GM19438 (cell line): ENCODE results near the gene SMAD3.

Source experiments
- ATAC-seq: cut with Tn5 transposase; IDR thresholded peaks from one replicate; pipeline ENCODE4 v1.9.1; 2021; ENCODE audit warnings: low read depth; ENCODE audit not compliant: unreplicated experiment

SMAD3 gene

DNA sequence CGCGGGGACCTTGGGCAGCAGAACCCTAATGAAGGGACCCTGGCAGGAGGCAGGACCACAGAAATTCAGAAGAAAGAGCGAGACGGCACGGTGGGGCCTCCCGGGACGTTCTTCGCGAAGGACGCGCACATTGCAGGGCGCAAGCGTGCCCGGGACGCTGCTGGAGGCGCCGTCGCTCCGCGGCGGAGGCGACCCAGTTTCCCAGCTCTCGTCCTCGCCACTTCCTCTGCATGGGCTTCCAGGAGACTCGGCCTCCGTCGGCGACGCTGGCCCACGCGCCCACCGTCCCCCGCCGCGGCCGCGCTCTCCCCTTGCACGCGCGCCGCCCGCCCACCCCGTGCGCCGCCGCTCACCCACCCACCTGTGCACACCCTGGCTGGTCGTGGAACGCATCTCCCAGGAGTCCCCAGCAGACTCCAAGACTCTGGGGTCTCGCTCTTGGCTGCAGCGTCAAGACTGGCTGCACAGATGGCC, 31.8 kb upstream of the SMAD3 start:
- no peak for ATAC-seq

DNA sequence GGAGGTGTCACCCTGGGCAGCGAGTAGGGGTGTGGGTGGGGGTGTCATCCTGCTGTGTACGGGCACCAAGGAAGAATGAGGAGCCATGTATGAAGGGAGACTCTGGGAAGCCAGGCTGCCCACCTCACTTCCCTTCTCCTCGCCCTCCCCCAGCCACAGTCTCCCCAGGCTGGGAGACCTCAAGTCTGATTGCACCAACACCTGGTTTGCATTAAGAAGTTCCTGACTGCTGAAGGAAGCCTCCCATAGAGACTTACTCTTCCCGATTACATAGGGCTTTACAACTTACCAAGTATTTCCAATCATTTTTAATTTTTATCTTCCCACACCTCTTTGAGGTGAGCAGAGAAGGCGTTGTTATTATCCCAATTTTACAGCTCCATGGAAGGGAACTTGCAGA, 29.5 kb upstream of the SMAD3 start:
- ATAC-seq = no peak

DNA sequence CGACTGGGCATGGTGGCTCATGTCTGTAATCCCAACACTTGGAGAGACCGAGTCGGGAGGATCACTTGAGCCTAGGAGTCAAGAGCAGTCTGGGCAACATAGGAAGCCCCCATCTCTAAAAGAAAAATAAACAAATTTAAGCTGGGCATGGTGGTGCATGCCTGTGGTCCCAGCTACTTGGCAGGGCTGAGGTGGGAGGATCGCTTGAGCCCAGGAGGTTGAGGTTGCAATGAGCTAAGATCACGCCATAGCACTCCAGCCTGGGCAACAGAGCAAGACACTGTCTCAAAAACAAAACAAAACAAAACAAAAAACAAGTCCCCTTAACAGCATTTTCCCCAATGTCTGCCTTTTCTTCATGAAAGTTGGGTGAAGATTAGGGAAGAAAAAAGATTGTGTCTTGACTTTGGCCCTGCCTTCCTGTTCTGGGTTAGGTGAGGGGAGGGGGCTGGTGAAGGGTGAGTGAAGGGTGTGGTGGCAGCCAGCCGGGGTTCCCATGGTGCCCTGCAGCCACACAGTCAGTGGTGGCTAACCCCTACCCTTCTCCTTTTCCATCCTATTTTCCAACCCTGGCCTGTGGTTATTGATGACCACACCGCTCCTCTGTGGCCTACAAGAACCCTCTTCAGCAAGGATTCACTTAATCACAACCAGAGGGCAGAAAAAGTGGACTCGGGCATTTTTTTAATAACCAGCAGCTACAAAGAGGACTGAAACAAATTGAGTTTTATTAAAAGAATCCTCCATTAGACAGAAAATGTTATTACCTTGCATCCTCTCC, 28.4 kb upstream of the SMAD3 start:
- ATAC-seq = no peak

DNA sequence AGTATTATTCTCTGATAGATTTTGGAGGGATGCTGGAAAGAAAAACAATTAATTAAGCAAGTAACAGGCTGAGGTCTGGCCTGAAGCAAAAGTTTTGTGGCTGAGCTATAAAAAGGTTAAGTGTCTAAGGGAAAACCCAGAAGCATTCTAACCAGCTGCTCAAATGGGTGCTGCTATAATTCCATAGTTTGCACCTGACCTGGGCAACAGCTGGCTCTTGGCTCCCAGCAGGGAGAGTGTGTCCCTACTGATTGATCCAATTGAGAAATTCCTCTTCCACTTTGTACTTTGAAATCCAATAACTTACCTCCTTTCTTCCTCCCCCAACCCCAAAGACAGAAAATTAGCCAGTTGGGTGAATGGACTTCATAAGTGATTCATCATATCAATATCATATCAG, 27.7 kb upstream of the SMAD3 start:
- no peak for ATAC-seq

DNA sequence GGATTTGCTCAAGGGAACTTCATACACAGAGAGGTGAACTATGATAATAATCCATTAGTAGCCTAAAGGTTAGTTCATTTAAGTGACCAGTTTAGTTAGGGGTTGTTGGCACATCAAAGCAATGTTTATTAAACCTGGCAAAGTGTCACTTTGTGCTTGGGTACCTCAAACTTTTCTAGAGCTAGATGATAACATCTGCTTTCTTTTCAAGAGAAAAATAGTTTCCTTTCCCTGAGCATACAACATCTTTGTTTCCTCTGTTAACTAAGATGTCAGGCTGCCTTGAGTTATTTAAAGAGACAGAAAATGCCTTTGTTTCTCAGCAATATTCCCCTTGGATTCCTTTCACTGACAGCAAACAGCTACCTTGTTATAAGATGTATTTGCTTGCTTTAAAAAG, 26.7 kb upstream of the SMAD3 start:
- no peak for ATAC-seq

DNA sequence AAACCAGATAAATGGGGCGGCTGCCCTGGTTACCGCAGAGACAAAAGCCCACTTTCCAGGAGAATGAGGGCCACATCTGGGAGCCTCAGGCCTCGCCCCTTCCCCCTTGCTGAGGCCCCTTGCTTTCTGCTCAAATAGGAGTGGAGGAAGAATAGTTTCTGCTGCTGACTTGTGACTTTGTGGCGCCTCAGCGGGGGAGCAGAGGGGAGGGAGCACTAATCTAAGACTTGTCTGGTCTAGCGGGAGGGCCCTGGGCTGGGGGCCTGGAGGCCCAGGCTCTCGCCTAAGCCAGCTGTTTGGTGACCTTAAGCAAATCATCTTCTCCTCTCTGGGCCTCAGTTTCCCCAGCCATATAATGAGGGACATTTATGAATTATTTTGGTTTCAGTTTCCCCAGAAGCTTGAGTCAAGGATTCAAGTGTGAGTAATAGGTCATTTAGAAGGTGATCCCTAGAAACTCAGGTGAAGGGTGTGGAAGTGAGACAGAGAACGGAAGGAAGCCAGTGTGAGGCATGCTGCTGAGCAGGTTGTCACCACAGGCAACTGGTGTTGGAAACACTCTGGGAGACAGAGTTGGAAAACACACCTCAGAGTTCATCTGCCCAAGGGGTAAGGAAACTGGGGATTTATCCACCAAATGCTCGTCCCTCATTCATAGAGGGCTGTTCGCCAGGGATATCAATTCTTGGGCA, 25.9 kb upstream of the SMAD3 start:
- ATAC-seq = no peak

DNA sequence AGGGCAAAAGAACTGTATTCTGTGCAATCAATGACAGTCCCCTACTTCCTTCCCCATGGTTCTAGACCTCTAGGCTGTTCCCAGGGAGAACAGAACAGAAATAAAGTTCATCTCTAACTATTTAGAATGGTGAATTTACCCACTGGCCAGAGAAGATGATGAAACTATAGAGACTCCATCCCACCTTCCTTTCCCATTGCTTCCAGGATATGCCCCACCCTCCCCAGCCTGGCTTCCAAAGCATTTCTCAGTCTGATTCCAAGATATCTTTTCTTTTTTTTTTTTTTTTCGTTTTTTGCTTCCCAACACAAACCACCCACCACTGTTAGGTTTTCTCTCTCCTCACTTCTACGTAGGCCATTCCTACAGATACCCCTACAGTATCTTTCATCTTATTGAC, 25.1 kb upstream of the SMAD3 start:
- ATAC-seq = no peak

DNA sequence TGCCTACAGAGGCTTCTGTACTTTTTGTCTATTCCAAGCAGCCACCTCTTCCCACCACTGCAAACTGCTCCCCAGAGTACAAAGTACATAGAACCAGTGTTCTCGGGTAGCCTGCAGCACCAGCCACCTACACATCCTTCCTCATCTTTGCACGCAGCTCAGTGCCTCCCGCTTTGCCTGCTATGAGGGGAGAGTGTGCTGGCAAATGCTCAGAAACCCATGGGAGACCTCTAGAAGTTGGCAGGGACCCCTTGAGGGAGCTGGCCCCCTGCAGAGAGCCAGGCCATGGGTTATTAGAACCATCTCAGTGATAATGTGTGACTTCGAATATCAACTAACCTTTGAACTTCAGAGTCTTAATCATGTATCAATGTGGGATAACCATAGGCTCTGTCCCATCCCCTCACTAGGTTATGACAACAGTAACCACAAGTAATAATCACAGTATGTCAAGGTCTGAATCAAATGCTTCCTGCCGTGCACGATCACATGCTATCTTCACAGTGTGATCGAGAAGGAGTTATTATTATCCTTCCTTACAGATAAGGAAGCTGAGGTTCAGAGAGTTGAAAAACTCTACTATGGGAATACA, 22.8 kb upstream of the SMAD3 start:
- ATAC-seq = no peak

DNA sequence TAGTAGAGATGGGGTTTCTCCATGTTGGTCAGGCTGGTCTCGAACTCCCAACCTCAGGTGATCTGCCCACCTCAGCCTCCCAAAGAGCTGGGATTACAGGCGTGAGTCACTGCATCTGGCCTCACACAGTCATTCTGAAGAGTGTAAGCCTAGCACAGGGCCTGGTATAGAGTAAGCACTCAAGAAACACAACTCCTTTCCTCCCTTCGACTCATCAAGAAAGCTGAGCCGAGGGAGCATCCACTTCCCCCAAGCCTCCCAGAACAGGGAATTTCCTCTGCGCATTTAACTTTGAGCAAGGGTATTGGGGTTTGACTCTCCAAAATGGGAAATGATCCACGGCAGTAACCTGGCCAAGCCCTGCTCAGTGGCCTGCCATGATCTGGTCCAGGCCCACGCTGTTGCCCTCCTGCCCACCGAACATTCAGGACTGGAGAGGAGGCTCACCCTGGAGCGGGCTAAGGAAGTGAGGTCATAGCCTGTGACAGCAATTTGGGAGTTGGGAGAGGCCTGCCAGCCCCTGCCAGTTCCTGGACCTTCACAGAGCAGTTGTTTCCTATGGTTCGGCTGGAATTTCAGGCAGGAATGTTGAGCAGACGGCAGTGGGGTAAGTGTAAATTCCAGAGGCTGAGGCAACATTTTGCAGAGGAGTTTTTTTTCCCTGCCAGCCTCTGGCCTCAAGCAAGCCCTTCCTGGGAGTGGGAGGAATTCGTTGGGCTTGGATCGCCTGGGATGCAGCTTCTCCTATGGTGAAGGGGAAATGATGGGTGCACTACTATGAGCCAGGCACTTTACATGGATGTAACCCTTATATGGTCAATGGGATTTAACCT, 21.2 kb upstream of the SMAD3 start:
- no peak for ATAC-seq

DNA sequence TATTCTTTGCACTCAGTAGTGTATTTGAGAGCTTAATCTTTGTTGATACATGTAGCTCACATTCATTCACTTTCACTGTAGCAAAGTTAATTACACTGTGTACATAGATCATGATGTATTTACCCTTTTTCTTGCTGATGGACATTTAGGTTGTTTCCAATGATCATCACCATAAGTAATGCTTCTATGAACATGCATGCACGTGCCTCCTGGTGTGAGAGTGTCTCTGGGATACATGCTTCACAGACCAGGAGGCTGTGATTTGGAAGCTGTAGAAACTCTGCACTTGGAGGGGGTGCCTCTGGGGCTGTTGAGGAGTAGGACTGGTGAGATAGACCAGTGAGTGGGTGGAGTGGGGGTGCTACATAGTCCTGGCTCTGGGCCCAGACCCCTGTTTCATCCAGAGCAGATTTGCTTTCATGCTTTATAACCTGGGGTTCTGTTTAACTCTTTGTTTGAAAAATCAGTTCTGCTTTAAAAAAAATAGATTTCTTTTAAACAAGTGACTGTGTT, 18.2 kb upstream of the SMAD3 start:
- no peak for ATAC-seq

DNA sequence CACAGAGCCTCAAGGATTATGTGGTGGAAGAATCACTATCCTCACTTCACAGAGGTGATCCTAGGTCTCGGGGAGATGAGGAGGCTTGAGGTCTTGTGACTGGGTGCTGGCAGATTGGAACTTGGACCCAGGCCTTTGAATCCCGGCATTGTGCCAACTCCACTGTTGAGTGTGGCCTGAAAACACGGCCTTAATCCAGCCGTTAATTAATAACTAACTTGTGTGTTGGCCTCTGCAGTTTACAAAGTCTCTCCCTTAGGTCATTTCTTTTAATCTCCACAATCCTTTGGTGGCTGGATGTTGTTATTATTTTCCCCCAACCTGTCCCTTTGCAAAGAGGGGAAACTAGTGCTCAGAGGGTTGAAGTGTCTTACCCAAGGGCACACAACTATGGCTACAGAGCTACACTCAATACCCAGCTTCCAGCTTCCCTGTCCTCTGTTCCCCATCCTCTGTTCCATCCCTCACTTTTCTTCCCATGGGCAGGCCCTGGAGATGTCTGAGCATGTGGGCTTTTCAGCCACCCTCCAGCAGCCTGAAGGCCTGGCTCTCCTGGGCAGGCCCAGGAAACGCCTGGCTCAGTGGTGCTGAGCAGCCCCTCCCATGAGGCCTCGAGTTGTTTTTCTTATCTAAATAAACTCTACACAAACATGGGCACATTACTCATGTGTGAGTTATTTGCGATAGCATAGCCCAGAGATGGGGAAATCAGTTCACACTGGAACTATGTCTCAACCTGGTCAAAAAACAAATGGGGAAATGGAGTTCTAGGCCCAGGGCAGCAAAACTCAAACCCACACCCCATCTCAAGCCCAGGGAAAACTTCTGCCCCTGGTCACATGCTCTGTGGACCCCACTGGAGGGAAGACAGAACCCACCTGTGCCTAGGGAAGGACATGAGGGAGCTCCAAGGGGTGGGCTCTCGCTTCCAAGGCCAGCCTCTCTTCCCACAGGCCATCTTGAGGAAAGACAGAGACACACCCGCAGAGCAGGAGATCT, 16.8 kb upstream of the SMAD3 start:
- ATAC-seq = no peak

DNA sequence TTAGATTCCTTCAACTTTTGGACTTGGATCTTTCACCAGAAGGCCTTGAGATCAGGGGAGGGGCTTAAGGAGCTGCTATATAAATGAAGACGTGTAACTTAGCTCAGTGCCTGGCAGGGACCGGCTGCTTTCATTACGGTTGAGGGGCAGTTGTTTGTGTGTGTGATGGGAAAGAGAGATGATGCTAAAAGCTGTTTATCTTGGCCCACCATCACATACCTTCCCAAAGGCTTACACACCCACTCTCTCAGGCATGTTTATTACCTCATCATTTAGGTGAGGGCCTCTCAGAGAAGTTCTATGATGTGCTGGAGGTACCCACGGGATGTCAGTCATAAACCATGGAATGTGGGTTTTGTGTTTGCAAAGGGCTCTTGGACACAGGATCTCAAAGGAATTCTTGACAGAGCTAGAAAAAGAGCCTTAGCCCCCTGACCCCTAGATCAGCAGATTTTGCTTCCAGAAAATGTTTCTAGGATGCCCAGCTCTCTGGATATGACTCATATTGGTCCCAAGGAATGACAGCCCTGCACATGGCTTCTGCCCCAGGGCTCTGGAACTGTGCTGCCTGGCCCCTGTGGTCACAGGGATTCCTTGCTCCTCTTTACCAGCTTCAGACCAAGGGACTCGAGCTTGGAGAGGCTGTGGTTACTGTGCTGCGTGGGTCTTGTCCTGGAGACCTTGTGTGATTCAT, 15.9 kb upstream of the SMAD3 start:
- no peak for ATAC-seq

DNA sequence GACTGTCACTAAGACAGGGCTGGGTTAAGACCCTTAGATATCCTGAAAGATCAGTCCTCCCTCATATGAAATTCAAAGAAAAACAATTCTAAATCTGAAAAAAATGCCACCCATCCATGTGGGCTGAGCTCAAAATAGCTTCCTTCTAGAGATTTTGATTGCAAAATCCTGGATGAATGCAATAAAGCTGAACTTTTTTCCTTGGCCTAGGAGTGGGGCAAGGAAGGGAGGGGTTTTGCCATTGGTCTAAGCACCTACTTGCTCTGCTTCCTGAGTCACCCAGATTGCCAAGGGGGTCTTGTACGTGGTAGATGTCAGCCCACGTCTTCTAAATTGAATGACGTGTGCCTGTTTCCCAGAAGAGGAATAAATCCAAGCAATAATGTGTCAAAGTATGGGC, 15.3 kb upstream of the SMAD3 start:
- no peak for ATAC-seq

DNA sequence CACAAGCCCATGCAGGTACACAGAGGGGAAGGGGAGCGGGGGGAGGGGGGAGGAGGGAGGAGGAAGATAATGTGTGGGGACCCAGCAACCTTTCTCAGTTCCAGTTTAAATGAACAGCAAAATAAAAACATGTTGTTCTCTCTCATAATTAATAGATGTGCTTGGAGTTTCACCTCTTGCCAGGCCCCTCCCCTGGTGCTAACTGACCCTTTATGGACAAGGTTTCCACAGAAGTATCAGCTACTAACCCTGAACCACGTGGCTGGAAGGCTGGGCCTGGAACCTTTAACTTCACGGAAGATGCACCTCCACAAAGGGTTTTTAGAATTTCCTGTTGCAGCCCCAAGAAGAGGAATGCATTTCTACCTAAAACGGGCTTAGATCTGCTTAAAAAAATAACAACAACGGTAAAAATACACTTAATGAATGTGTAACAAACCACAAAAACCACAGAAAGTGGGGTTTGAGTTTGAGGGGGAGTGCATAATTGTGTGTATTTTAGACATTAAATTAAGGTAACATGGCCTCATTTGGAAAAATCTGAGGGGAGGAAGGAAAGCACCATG, 14.8 kb upstream of the SMAD3 start:
- ATAC-seq = no peak

DNA sequence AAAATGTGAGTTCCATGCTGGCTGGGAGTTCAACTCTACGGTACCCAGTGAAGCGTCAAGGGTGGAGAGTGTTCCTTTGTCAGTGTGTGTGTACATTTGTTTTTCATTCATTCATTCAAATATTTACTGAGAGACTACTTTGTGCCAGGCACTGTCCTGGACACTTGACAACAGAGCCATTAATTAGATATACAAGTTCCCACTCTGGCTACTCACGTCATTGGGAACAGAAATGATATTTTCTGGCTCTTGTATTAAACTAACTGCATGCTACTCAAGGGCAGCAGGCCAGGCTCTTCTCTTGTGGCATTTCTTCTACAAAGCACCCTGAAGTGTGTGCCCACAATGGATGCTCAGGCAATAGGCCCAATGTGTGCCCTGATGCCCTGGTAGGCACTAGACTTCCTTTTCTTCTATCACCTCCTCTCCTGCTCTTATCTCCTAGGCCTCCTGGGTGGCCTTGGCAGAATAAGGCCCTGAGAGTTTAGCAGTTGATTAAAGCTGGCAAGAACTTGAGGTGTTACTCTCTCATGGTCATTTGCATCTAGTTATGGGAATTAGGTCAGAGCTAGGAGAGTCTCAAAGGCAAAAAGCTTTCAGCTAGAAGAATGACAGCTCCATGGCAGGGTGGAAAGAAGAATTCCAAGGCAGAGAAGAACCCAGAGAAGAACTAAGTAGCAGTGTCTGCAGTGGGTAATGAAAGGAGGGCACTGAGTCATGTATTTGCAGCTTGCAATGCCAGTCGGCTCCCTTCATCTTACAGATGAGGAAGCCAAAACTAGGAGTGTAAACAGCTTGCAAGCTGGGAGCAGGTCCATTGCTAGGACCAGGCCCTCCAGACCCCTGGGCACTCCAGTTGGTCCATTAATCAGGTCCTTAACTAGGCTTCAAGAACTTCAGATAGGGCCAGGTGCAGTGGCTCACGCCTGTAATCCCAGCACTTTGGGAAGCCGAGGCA, 14.0 kb upstream of the SMAD3 start:
- ATAC-seq = no peak

DNA sequence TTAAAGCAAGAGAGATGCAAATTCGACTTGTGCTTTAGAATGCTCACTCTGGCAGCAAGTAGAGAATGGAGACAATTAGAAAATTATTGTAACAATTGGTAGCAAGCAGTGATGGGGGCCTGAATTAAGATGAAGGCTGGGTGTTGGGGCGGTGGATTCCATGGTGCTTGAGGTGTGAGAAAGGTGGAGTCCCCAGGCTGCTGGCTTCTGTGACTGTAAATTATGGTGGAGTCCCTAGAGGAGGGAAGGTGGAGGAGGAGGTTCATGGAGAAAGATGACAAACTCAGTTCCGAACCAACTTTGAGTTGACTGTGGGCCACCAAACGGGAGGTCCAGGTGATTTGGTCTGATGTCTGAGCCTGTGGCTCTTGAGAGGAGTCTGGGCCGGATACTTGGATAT, 10.7 kb upstream of the SMAD3 start:
- no peak for ATAC-seq

DNA sequence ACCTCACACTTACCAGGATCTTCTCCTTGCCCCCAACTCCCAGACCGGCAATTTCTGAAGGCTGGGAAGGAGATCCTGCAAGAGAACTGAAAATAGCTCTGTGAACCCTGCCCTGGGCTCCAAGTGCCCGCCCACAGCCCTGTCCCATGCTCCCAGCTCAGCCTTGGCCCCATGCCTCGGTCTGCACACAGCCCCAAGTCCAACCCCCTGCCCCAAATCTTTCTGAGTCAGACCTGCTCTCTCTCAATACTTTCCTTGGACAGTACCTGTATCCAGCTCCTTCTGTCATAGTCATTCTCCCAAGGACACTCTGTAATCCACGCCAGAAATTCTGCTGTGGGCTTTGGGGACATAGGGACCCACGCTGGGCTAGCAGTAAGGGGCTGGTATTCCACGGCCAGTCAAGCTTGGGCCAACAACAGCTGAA, 6.3 kb upstream of the SMAD3 start:
- ATAC-seq = no peak
